ENCODE results near the gene ZNF516.
A peak's percentile ranks its signal among the peaks of the same experiment; 100 is the strongest.

ZNF516 gene

GRCh38 chr18:76442413-76443171 is 52.5 kb downstream of the ZNF516 start:
- peaks cover 8% of the 10 kb centered on the region for H3K36me3 ChIP-seq (ENCODE audit: insufficient read depth, low read length)
- no peaks in the 10 kb centered on the region for H3K9me3 ChIP-seq (ENCODE audit: low read length)
- H3K27ac ChIP-seq (ENCODE audit: low read depth, low read length), result no peak overlapping the region
- no peaks in the 10 kb centered on the region for H3K27me3 ChIP-seq (ENCODE audit: control insufficient read depth in 1 of 2, insufficient read depth in 2 of 2, low read length in 2 of 2)
- no peak overlapping the region for H3K9ac ChIP-seq (ENCODE audit: low read length)
- H3K4me1 ChIP-seq (ENCODE audit: insufficient read depth, low read length), result peaks cover 55% of the 10 kb centered on the region
- H3K4me3 ChIP-seq (ENCODE audit: low read depth in 1 of 2, low read length in 2 of 2), result no peak overlapping the region

GRCh38 chr18:76441668-76442412 is 53.2 kb downstream of the ZNF516 start:
- Histone ChIP-seq H3K9me3 (ENCODE audit: low read length) (no peaks in the 10 kb centered on the region), H3K4me3 (ENCODE audit: low read depth in 1 of 2, low read length in 2 of 2) (no peak overlapping the region), H3K36me3 (ENCODE audit: insufficient read depth, low read length) (peaks cover 8% of the 10 kb centered on the region), H3K27ac (ENCODE audit: low read depth, low read length) (no peak overlapping the region), H3K4me1 (ENCODE audit: insufficient read depth, low read length) (peaks cover 50% of the 10 kb centered on the region), H3K27me3 (ENCODE audit: control insufficient read depth in 1 of 2, insufficient read depth in 2 of 2, low read length in 2 of 2) (no peaks in the 10 kb centered on the region), H3K9ac (ENCODE audit: low read length) (no peak overlapping the region)

GRCh38 chr18:76441002-76441667 is 53.9 kb downstream of the ZNF516 start:
- H3K9ac ChIP-seq (ENCODE audit: low read length), result no peak overlapping the region
- H3K36me3 ChIP-seq (ENCODE audit: insufficient read depth, low read length), result peaks cover 8% of the 10 kb centered on the region
- no peak overlapping the region for H3K27ac ChIP-seq (ENCODE audit: low read depth, low read length)
- peaks cover 51% of the 10 kb centered on the region for H3K4me1 ChIP-seq (ENCODE audit: insufficient read depth, low read length)
- H3K9me3 ChIP-seq (ENCODE audit: low read length), result no peaks in the 10 kb centered on the region
- no peak overlapping the region for H3K4me3 ChIP-seq (ENCODE audit: low read depth in 1 of 2, low read length in 2 of 2)
- no peaks in the 10 kb centered on the region for H3K27me3 ChIP-seq (ENCODE audit: control insufficient read depth in 1 of 2, insufficient read depth in 2 of 2, low read length in 2 of 2)

- Histone ChIP-seq H3K9me3 (ENCODE audit: low read length) (no peaks in the 10 kb centered on the region), H3K4me3 (ENCODE audit: low read depth in 1 of 2, low read length in 2 of 2) (no peak overlapping the region), H3K27me3 (ENCODE audit: control insufficient read depth in 1 of 2, insufficient read depth in 2 of 2, low read length in 2 of 2) (no peaks in the 10 kb centered on the region), H3K36me3 (ENCODE audit: insufficient read depth, low read length) (peaks cover 16% of the 10 kb centered on the region), H3K9ac (ENCODE audit: low read length) (no peak overlapping the region), H3K4me1 (ENCODE audit: insufficient read depth, low read length) (peaks cover 28% of the 10 kb centered on the region), H3K27ac (ENCODE audit: low read depth, low read length) (no peak overlapping the region)
Measured at GRCh38 chr18:76437910-76438309, 57.1 kb downstream of the ZNF516 start.

- Histone ChIP-seq H3K9ac (ENCODE audit: low read length) (no peak overlapping the region), H3K9me3 (ENCODE audit: low read length) (no peaks in the 10 kb centered on the region), H3K27ac (ENCODE audit: low read depth, low read length) (no peak overlapping the region), H3K27me3 (ENCODE audit: control insufficient read depth in 1 of 2, insufficient read depth in 2 of 2, low read length in 2 of 2) (no peaks in the 10 kb centered on the region), H3K36me3 (ENCODE audit: insufficient read depth, low read length) (peaks cover 20% of the 10 kb centered on the region), H3K4me1 (ENCODE audit: insufficient read depth, low read length) (peaks cover 28% of the 10 kb centered on the region), H3K4me3 (ENCODE audit: low read depth in 1 of 2, low read length in 2 of 2) (no peak overlapping the region)
Measured at GRCh38 chr18:76437011-76437410, 58.0 kb downstream of the ZNF516 start.

GRCh38 chr18:76436342-76436741 is 58.7 kb downstream of the ZNF516 start:
- no peak overlapping the region for H3K4me3 ChIP-seq (ENCODE audit: low read depth in 1 of 2, low read length in 2 of 2)
- no peaks in the 10 kb centered on the region for H3K9me3 ChIP-seq (ENCODE audit: low read length)
- H3K36me3 ChIP-seq (ENCODE audit: insufficient read depth, low read length), result peaks cover 20% of the 10 kb centered on the region
- no peak overlapping the region for H3K9ac ChIP-seq (ENCODE audit: low read length)
- peaks cover 28% of the 10 kb centered on the region for H3K4me1 ChIP-seq (ENCODE audit: insufficient read depth, low read length)
- peak overlapping the region; percentile 26 for H3K27ac ChIP-seq (ENCODE audit: low read depth, low read length)
- no peaks in the 10 kb centered on the region for H3K27me3 ChIP-seq (ENCODE audit: control insufficient read depth in 1 of 2, insufficient read depth in 2 of 2, low read length in 2 of 2)

GRCh38 chr18:76435316-76435989 is 59.6 kb downstream of the ZNF516 start:
- Histone ChIP-seq H3K4me3 (ENCODE audit: low read depth in 1 of 2, low read length in 2 of 2) (no peak overlapping the region), H3K9ac (ENCODE audit: low read length) (no peak overlapping the region), H3K36me3 (ENCODE audit: insufficient read depth, low read length) (peaks cover 12% of the 10 kb centered on the region), H3K27ac (ENCODE audit: low read depth, low read length) (no peak overlapping the region), H3K27me3 (ENCODE audit: control insufficient read depth in 1 of 2, insufficient read depth in 2 of 2, low read length in 2 of 2) (no peaks in the 10 kb centered on the region), H3K9me3 (ENCODE audit: low read length) (no peaks in the 10 kb centered on the region), H3K4me1 (ENCODE audit: insufficient read depth, low read length) (peaks cover 36% of the 10 kb centered on the region)

- H3K27ac ChIP-seq (ENCODE audit: low read depth, low read length), result no peak overlapping the region
- peaks cover 12% of the 10 kb centered on the region for H3K36me3 ChIP-seq (ENCODE audit: insufficient read depth, low read length)
- no peaks in the 10 kb centered on the region for H3K27me3 ChIP-seq (ENCODE audit: control insufficient read depth in 1 of 2, insufficient read depth in 2 of 2, low read length in 2 of 2)
- H3K4me1 ChIP-seq (ENCODE audit: insufficient read depth, low read length), result peaks cover 42% of the 10 kb centered on the region
- H3K9ac ChIP-seq (ENCODE audit: low read length), result no peak overlapping the region
- H3K9me3 ChIP-seq (ENCODE audit: low read length), result no peaks in the 10 kb centered on the region
- H3K4me3 ChIP-seq (ENCODE audit: low read depth in 1 of 2, low read length in 2 of 2), result no peak overlapping the region
Measured at GRCh38 chr18:76434452-76434851, 60.6 kb downstream of the ZNF516 start.

- Histone ChIP-seq H3K4me3 (ENCODE audit: low read depth in 1 of 2, low read length in 2 of 2) (no peak overlapping the region), H3K9me3 (ENCODE audit: low read length) (no peaks in the 10 kb centered on the region), H3K4me1 (ENCODE audit: insufficient read depth, low read length) (peaks cover 37% of the 10 kb centered on the region), H3K36me3 (ENCODE audit: insufficient read depth, low read length) (peaks cover 12% of the 10 kb centered on the region), H3K9ac (ENCODE audit: low read length) (no peak overlapping the region), H3K27ac (ENCODE audit: low read depth, low read length) (no peak overlapping the region), H3K27me3 (ENCODE audit: control insufficient read depth in 1 of 2, insufficient read depth in 2 of 2, low read length in 2 of 2) (no peaks in the 10 kb centered on the region)
Measured at GRCh38 chr18:76433788-76434187, 61.3 kb downstream of the ZNF516 start.

- Histone ChIP-seq H3K4me1 (ENCODE audit: insufficient read depth, low read length) (peaks cover 37% of the 10 kb centered on the region), H3K9me3 (ENCODE audit: low read length) (no peaks in the 10 kb centered on the region), H3K27ac (ENCODE audit: low read depth, low read length) (no peak overlapping the region), H3K36me3 (ENCODE audit: insufficient read depth, low read length) (peaks cover 12% of the 10 kb centered on the region), H3K9ac (ENCODE audit: low read length) (no peak overlapping the region), H3K4me3 (ENCODE audit: low read depth in 1 of 2, low read length in 2 of 2) (no peak overlapping the region), H3K27me3 (ENCODE audit: control insufficient read depth in 1 of 2, insufficient read depth in 2 of 2, low read length in 2 of 2) (no peaks in the 10 kb centered on the region)
Measured at GRCh38 chr18:76432970-76433767, 61.9 kb downstream of the ZNF516 start.
